ENCODE measurements around the gene ERN2. TPM values are rescaled to one million over a fixed set of nuclear protein-coding genes. Genes with fewer than 3 reads are reported as not detected.
"Not testable (repeated sequence)": the region's sequence is repeated elsewhere in the genome, so short reads cannot be mapped to it uniquely, and the experiment has no call there.

Gene ERN2
- total and polyA plus RNA-seq, 9 donors: 0.24 to 0.26 TPM; not detected in 7

GRCh38 chr16:23745263-23745662, 32.2 kb upstream of the ERN2 start:
- Histone ChIP-seq H3K4me1 (ENCODE audit: insufficient read depth) (no peaks in the 10 kb centered on the region), H3K9me3 (no peaks in the 10 kb centered on the region), H3K27me3 (no peaks in the 10 kb centered on the region), H3K27ac (no peak overlapping the region), H3K4me3 (no peak overlapping the region), H3K36me3 (no peaks in the 10 kb centered on the region)
- TF ChIP-seq POLR2A (IDR thresholded peaks at IDR 0.05): no peak
- no peak for TF ChIP-seq EP300 (IDR thresholded peaks at IDR 0.05)
- TF ChIP-seq, protein P1, sequence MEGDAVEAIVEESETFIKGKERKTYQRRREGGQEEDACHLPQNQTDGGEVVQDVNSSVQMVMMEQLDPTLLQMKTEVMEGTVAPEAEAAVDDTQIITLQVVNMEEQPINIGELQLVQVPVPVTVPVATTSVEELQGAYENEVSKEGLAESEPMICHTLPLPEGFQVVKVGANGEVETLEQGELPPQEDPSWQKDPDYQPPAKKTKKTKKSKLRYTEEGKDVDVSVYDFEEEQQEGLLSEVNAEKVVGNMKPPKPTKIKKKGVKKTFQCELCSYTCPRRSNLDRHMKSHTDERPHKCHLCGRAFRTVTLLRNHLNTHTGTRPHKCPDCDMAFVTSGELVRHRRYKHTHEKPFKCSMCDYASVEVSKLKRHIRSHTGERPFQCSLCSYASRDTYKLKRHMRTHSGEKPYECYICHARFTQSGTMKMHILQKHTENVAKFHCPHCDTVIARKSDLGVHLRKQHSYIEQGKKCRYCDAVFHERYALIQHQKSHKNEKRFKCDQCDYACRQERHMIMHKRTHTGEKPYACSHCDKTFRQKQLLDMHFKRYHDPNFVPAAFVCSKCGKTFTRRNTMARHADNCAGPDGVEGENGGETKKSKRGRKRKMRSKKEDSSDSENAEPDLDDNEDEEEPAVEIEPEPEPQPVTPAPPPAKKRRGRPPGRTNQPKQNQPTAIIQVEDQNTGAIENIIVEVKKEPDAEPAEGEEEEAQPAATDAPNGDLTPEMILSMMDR (IDR thresholded peaks at IDR 0.05): no peak
- WGBS, 3 donors: 69 to 80% (median 74%) methylated on average over 4 of the region's 4 CpGs
- intact Hi-C loops (cut with DNase I): no loop called here
- DNase-seq: no peak

GRCh38 chr16:23742766-23743165, 29.7 kb upstream of the ERN2 start:
- intact Hi-C loops (cut with DNase I): no loop called here
- Histone ChIP-seq H3K4me1 (ENCODE audit: insufficient read depth) (no peaks in the 10 kb centered on the region), H3K9me3 (no peaks in the 10 kb centered on the region), H3K27ac (no peak overlapping the region), H3K4me3 (no peak overlapping the region), H3K36me3 (no peaks in the 10 kb centered on the region), H3K27me3 (no peaks in the 10 kb centered on the region)
- no peak for DNase-seq
- 19 to 21% (median 19%) methylated on average over 4 of the region's 4 CpGs for WGBS, 3 donors
- TF ChIP-seq, protein P1 (IDR thresholded peaks at IDR 0.05): no peak
- TF ChIP-seq POLR2A (IDR thresholded peaks at IDR 0.05): no peak
- no peak for TF ChIP-seq EP300 (IDR thresholded peaks at IDR 0.05)

- Histone ChIP-seq H3K4me3 (no peak overlapping the region), H3K36me3 (no peaks in the 10 kb centered on the region), H3K9me3 (no peaks in the 10 kb centered on the region), H3K27me3 (no peaks in the 10 kb centered on the region), H3K4me1 (ENCODE audit: insufficient read depth) (no peaks in the 10 kb centered on the region), H3K27ac (no peak overlapping the region)
- WGBS, 3 donors: 17 to 27% (median 19%) methylated on average over 2 of the region's 2 CpGs
- no peak for DNase-seq
- intact Hi-C loops (cut with DNase I): no loop called here
- TF ChIP-seq POLR2A (IDR thresholded peaks at IDR 0.05) (no peak), EP300 (IDR thresholded peaks at IDR 0.05) (no peak)
- TF ChIP-seq, protein P1 (IDR thresholded peaks at IDR 0.05): no peak
Observed at GRCh38 chr16:23741675-23742303, 28.8 kb upstream of the ERN2 start.

GRCh38 chr16:23739516-23739915, 26.5 kb upstream of the ERN2 start:
- intact Hi-C loops (cut with DNase I): loop anchor here in 1 of 4 donors (10.0 kb wide), 1 partner anchor 295 kb away; no protein-coding TSS in a partner anchor
- Histone ChIP-seq H3K36me3 (no peaks in the 10 kb centered on the region), H3K4me1 (ENCODE audit: insufficient read depth) (no peaks in the 10 kb centered on the region), H3K27me3 (no peaks in the 10 kb centered on the region), H3K27ac (no peak overlapping the region), H3K4me3 (no peak overlapping the region), H3K9me3 (no peaks in the 10 kb centered on the region)
- no peak for DNase-seq
- TF ChIP-seq POLR2A (IDR thresholded peaks at IDR 0.05): no peak
- WGBS, 3 donors: 71 to 75% (median 75%) methylated on average over 1 of the region's 1 CpG

DNA sequence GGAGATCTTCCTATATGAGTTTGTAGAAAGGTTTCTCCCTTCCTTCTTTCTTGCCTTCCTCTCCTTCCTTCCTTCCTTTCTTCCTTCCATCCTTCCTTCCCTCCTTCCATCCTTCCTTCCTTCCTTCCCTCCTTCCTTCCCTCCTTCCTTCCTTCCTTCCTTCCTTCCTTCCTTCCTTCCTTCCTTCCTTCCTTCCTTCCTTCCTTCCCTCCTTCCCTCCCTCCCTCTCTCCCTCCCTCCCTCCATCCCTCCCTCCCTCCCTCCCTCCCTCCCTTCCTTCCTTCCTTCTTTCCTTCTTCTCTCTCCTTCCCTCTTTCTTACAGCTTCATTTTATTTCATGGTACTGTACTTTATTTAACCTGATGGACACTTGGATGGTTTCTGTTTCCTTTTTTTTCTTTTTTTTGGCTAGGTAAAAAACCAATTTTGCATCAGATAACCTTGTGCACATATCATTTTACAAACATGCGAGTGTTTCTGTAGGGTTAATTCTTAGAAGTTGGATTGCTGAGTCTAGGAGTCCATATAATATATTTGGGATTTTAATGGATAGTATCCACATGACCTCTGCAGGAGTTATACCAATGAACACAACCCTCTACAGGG, 24.5 kb upstream of the ERN2 start:
- H3K27me3 ChIP-seq; H3K4me3 ChIP-seq; H3K9me3 ChIP-seq; DNase-seq; H3K4me1 ChIP-seq (ENCODE audit: insufficient read depth); H3K27ac ChIP-seq; H3K36me3 ChIP-seq: not testable (repeated sequence)
- 71 to 91% (median 79%) methylated on average over 1 of the region's 1 CpG for WGBS, 3 donors
- intact Hi-C loops (cut with DNase I): loop anchor here in 1 of 4 donors (10.0 kb wide), 1 partner anchor 297 kb away; no protein-coding TSS in a partner anchor
